HG02588 (cell line): ENCODE results near the gene GINS2.

Experiments
- ATAC-seq: cut with Tn5 transposase; IDR thresholded peaks from one replicate; pipeline ENCODE4 v1.9.1; 2021; ENCODE audit warnings: mild to moderate bottlenecking, moderate library complexity; ENCODE audit not compliant: unreplicated experiment

GINS2 gene

DNA sequence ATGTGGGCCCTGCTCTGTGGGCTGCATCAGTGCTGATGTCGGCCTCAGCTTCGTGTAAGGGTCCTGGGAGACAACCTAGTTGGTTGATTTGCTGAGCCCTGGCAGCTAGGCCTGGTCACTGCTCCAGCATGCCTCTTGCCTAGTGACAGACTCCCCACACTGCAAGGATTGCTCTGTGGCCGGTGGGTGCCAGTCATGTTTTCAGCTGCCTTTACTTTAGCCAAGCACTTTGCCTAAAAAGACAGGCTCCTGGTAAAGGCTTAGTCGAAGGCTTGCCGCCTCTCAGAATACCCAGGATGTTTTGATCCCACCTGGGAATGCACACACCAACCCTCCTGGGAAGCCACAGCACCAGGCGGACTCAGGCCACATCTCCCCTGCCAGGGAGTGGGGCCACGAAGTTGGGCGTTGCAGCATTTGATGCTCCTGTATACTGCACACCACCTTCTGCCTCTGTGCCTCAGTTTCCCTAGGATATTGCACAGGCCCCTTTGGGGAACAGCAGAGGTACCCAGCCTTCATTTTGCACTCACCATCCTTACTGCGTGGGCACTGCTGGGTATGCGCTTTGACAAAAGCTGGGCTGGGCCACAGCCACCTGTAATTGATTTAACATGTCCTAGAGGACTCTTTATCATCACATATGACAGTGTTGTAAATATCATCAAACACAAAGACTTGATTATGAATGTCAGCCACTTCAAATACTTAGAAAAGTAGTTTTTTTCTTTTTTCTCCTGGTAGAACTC is 19.9 kb downstream of the GINS2 start:
- ATAC-seq = no peak

DNA sequence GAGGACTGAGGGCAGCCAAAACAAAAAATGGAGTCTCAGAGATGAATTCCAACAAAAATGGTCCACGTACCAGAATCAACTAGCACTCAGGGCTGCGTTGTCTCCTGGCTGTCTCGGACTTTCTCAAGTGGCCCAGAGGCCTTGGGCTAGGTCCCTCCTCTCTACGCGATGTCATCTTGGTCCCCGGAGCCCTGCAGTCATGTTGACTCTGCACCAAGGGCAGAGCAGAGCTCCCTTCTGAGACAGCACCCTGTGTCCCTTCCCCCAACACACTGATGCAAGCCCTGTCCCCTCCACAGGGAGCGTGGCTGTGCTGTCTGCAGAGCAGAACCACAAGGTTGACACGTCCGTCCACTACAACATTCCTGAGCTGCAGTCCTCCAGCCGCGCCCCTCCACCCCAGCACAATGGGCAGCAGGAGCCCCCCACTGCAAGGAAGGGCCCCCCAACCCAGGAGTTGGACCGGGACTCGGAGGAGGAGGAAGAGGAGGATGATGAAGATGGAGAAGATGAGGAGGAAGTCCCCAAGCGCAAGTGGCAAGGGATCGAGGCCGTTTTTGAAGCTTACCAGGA is 20.8 kb downstream of the GINS2 start:
- no peak for ATAC-seq

DNA sequence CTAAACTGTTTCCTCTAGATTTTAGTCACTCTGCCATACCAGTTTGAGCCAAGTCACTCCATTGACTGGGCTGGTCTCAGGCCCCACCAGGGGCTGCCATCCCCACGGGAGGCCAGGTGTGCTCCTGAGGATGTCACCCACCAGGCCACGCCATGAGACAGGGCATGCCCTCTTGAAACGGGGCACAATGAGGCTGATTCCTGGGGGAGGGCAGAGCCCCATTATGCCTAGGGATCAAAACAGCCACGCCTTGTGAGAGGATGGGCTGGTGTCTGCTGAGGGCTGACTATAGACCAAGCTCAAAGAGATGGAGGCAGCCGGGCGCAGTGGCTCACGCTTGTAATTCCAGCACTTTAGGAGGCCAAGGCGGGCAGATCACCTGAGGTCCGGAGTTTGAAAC is 21.5 kb downstream of the GINS2 start:
- no peak for ATAC-seq

DNA sequence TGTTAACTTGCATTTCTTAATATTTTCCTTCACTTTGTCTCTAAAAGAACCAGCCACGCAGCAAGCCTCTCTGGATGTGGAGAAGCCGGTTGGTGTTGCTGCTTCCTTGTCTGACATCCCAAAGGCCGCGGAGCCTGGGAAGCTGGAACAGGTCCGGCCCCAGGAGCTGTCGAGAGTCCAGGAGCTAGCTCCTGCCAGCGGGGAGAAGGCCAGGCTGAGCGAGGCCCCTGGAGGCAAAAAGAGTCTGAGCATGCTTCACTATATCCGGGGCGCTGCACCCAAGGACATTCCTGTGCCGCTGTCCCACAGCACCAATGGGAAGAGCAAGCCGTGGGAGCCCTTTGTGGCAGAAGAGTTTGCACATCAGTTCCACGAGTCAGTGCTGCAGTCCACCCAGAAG is 22.8 kb downstream of the GINS2 start:
- ATAC-seq = no peak

DNA sequence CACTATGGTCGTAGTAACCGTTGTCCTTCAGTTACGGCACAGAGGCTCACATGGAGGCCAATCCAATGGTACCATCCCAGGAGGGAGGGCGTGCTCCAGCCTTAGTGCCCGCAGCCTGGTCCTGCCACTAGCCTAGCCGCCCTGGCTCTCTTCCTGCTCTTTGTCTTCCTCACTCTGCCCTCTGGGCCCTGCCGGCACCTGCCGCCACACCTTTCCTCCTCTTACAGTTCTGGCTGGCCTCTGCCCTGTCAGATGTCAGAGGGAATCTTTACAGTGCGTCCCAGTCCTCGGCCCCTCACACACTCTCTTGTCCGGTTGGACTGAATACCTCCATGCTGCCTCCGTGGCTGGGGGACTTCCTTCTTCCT is 23.4 kb downstream of the GINS2 start:
- ATAC-seq = no peak

DNA sequence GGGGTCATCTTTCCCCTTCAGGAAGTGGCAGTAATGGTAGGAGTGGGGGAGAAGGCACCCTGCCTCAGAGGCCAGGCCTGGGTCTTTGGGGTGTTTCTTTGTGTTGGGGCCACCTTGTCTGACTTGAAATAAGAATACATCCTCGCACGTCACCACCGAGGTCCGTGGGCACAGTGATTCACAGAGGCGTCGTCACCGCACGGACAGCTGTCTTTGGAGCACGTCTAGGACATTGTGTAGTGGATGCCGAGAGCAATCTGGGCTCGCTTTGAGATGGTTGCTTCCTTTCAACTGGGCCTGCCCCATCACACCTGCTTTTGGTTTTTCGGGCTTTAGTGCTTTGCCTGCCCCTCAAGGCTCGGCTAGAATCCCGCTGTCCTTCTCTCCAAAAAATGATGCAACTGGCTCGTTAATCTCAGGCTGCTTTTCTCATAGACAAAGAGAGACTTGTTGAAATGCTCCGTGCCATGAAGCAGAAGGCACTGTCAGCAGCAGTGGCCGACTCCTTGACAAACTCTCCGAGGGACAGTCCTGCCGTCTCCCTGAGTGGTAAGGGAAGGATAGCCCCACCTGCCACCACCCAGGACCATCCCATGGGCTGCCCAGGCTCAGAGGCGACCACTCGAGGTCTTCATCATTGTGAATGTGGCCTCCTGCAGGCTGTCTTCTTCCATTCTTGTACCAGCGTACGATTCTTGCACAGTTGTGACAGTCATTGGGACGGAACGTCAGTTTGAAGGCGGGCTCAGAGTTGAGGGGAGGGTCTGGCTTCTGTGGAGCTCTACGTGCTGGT is 24.0 kb downstream of the GINS2 start:
- ATAC-seq = no peak

DNA sequence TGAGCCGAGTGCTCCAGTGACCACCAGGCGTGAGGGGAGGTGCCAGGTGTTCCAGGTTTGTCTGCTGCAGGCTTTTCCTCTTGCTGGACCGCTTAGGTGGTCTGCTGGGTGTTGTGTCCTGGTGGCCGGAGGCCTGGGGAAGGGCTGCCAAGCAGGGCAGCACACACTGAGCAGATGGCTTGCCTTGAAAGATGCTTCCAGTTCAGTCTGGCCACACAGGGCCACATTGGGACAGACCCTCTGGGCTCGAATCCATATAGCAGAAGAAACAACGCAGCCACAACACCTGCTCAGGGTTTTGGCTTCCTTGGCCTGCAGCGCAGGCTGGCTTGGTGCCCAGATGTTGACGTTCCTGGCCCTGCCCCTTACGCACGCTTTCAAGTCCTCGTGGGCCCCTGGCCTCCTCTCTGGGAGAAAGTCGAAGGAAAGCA is 24.8 kb downstream of the GINS2 start:
- no peak for ATAC-seq

DNA sequence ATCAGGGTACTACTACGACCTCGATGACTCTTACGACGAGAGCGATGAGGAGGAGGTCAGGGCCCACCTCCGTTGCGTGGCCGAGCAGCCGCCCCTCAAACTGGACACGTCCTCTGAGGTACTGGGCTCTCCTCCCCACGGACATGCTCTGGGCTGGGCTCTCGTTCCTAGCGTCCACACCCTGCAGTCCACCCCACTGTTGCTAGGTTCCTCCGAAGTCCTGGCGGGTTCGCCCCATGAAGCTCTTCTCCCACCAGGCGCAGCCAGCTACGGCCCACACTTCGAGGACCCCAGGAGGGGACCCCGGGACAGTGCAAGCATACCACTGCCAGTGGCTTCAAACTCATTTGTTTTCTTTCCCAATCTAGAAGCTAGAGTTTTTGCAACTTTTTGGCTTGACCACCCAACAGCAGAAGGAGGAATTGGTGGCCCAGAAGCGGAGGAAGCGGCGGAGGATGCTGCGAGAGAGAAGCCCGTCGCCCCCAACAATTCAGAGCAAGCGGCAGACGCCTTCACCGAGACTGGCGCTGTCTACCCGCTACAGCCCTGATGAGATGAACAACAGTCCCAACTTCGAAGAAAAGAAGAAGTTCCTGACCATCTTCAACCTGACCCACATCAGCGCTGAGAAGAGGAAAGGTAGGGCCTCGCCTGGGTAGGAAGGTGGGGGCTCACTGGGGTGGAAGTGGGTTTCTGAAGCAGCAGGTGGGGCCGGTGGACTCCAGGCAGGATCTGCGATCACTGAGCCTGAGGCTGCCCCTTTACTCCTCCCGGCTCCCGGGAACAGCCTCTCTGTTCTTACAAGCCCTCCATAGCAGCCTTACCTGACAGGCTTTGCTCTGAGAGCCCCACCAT is 25.6 kb downstream of the GINS2 start:
- no peak for ATAC-seq

DNA sequence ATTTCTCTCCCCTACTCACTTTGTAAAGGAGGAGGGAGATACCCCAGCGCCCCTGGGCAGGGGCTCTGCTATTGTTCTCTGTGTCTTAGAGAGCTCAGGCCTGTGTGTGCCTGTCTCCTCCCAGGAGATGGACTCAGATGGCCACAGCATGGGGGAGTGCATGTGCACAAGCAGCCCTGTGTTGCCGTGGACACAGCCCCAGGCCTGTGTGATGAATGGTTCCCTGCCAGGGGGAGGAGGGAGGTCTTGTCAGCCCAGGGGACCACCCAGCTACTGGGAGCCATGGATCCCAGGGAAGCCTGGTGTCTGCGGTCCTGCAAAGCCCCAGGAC is 26.3 kb downstream of the GINS2 start:
- ATAC-seq = no peak

DNA sequence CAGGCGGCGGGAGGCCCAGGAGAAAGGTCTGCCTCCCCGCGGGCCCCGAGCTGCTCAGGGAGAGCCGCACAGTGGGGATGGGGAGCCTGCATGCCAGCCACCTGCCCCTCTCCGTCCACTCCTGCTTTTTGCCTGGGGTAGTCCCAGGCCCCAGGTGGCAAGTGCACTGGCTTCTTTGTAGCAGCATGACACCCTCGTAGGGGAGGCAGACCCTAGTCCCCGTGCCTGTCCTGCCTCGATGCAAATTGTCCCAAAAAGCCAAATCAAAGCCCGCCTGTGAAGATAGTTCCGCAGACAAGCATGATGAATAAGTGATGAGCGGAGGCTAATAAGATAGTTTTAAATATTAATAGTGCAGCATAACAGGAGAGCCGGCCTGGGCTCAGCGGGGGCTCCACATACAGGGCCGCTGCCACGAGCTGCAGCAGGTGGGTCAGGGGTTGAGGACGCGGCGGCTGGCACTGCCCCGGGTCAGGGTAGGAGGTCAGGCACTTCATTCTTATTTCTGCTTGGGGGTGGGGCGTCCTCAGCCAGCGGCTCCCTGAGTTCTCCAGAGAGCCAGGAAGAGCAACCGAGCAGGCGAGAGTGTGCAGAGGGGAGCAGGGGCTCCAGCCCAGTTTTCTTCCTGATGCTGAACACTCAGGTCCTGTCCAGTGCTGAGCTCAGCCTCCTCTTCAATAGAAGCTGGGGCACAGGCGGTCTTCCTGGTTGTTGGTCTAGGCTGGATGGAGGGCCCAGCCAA is 26.8 kb downstream of the GINS2 start:
- no peak for ATAC-seq

DNA sequence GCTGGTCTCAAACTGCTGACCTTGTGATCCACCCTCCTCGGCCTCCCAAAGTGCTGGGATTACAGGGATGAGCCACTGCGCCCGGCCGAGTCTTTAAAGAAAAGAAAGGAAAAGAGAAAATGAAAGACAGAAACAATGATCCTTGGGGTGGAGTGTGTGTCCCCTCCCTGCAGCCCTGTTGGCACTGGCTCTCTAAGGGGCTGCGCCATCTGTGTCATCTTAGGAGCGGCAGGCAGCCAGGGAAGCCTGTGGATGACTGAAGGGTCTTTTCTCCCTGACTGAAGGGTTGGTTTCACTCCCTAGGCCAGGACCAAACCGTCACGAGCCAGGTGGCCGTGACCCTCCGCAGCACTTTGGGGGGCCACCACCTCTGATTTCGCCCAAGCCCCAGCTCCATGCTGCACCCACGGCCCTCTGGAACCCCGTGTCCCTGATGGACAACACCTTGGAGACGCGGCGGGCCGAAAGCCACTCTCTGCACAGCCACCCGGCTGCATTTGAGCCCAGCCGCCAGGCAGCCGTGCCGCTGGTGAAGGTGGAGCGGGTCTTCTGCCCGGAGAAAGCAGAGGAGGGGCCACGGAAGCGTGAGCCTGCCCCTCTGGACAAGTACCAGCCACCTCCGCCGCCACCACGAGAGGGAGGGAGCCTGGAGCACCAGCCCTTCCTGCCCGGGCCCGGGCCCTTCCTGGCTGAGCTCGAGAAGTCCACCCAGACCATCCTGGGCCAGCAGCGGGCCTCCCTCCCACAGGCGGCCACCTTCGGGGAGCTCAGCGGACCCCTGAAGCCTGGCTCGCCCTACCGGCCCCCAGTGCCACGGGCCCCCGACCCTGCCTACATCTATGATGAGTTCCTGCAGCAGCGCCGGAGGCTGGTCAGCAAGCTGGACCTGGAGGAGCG is 27.7 kb downstream of the GINS2 start:
- no peak for ATAC-seq

DNA sequence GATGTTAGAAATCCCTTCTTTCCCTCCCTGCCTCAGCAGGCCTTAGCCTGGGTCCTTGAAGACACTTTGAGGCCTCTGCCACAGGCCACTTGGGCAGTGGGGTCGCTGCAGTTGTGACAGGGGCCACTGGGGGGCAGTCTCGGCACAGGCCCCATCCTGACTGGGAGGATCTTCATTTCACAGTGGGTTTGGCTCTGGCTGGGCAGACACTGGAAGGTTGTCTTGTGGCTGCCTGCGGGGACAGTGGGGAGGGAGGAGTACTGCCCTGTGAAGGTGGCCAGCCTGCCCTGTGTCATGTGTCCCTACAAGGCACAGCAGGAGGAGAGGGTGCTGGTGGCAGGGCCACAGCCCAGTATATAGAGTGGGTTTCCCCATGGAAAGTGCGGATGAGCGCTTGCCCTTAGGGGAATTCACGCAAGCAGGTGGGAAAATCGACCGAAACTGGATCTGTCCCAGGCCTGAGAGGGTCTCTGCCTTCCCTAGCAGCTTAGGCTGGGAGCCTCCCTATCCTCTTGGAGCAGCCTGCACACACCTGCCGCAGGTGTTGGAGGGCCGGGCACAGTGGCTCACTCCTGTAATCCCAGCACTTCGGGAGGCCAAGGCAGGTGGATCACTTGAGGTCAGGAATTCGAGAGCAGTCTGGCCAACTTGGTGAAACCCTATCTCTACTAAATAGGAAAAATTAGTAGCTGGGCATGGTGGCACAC is 28.8 kb downstream of the GINS2 start:
- peak; percentile 50 for ATAC-seq

DNA sequence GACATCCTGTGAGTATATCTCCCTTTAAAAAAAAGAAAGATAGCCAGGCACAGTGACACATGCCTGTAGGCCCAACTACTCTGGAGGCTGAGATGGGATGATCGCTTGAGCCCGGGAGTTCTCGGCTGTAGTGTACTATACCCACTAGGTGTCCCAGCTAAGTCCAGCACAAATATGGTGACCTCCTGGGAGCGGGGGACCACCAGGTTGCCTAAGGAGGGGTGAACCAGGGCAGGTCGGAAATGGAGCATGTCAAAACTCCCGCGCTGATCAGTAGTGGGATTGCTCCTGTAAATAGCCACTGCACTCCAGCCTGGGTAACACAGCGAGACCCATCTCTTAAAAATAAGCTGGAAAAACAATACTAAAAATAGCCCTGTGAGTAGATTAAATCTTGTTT is 29.4 kb downstream of the GINS2 start:
- ATAC-seq = no peak

DNA sequence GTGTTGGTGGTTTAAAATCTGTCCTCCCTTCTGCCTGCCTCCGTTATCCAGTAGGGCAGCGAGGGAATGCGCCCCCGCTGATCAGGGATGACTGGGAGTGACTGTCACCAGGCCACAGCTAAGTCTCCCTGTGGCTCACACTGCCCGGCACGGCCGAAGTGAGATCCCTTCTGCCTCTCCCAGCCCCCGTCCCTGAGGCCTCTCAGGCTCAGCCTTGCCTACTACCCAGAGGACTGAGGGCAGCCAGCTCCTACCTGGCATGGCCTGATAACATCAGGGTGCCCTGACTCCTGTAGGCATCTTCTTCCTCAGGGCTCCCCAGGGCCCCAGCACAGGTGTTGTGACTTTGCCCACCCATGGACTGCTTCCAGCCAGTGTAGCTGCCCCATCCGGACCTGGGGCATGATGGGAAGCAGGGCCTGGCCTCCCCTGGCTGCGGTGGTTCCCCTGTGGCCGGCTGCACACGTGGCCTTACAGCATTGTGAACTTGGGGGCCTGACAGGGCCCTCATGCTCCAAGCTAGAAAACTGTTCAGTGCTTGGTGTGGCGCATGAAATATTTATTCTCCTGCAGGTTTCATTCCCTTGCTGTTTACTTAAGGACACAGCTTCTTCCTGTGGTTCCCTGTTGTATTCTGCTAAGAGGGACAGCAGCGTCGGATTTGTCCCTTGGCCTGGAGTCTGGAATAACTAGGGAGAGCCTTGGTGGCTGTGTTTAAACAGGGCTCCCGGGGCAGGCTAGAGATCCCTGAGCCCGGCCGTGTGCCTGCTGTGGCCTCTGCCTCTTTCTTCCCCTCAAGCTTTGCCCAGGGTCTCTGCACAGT is 30.0 kb downstream of the GINS2 start:
- ATAC-seq = no peak

DNA sequence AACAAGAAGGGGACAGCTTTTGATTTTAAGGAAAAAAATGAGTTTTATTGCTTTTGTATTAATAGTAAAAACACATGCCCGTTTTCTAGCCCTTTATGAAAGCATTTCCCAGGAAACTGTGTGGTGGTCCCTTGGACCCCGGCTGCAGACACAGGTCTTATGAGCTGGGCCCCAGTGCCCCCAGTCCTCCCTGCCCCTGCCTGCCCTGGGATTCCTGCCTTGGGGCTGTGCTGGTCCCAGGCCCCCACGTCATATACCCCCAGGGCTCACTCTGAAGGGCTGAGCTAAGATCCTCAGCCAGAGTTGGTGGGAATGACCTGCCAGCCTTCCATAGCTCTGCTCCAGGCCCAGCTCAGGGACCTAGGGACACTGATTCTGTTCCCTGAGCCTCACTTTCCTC is 30.8 kb downstream of the GINS2 start:
- no peak for ATAC-seq

DNA sequence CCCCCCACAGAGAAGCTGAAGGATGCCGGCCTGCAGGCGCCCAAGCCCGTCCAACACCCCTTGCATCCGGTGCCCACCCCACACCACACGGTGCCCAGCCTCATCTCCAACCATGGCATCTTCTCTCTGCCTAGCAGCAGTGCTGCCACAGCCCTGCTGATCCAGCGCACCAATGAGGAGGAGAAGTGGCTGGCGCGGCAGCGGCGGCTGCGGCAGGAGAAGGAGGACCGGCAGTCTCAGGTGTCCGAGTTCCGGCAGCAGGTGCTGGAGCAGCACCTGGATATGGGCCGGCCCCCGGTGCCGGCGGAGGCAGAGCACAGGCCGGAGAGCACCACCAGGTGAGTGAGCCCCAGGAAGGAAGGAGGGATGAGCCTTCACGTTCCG is 31.5 kb downstream of the GINS2 start:
- no peak for ATAC-seq

DNA sequence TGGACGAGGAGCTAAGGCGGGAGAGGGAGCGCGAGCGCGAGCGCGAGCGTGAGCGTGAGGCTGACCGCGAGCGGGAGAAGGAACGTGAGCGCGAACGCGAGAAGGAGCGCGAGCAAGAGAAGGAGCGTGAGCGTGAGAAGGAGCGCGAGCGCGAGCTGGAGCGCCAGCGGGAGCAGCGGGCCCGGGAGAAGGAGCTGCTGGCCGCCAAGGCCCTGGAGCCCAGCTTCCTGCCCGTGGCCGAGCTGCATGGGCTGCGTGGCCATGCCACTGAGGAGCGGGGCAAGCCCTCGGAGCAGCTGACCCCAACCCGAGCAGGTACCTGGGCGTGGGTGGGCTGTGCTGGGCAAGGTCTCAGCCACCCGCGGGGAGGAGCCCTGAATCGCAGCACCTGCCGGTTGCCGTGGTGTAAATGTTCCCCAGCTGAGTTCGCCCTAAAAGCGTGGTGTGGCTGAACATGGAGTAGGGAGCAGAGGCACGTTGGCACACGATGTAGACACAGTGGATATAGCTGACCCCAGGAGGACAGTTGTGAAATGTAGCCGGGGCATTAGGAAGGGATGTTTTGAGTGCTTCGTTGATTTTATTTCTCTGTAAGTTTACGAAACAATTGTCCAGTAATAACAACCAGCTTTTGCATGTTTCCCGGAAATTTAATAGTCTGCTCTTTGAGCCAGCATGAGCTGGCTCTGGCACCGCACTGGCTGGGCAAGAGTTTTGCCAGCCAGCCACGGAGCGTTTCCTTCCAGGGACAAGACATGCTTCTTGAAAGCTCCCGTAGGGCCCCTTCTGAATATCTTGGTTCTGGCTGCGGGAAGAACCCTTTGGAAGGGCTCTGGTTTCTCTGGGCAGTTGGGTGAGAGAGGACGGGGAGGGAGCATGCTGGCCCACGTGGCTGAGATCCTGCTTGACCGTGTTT is 32.1 kb downstream of the GINS2 start:
- no peak for ATAC-seq
